Vagina (tissue), 2 donors: ENCODE data around the gene LAMB4.

Experiments used
- POLR2A ChIP-seq, 2 donors: fragments of 450-650 bp; IDR thresholded peaks; one replicate each; pipeline ENCODE4 v1.6.1; 2017; ENCODE audit warnings: antibody characterized with exemption in 2 of 2, mild to moderate bottlenecking in 2 of 2, moderate library complexity in 2 of 2
- TF ChIP-seq, protein P1 (sequence below), 3 experiments: fragments of 450-650 bp in 2 of 3; fragments of 200-600 bp in 1 of 3; sonication (generic) in 1 of 3; IDR thresholded peaks; one replicate each; pipeline ENCODE4 v1.5.1; 2017 to 2019; ENCODE audit warnings: antibody characterized with exemption in 3 of 3, mild to moderate bottlenecking in 2 of 3, moderate library complexity in 2 of 3

DNA sequence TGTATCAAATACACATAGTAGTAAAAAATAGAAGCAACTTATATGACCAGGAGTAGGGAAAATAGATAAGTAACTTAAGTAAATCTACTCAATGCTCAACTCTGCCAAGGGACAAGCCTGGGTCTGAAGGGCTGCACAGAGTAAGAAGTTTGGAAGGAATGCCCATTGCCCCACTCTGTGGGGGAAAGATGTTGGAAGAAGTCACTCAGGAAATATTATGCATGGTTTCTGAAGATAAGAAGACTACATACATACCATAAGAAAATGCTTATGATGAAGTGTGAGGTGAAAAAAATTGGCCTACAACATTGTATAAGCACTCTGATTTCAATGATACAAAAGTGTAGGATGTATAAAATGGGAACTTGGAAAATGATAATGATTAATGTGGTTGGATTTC, 54.0 kb downstream of the LAMB4 start:
- TF ChIP-seq, protein P1, sequence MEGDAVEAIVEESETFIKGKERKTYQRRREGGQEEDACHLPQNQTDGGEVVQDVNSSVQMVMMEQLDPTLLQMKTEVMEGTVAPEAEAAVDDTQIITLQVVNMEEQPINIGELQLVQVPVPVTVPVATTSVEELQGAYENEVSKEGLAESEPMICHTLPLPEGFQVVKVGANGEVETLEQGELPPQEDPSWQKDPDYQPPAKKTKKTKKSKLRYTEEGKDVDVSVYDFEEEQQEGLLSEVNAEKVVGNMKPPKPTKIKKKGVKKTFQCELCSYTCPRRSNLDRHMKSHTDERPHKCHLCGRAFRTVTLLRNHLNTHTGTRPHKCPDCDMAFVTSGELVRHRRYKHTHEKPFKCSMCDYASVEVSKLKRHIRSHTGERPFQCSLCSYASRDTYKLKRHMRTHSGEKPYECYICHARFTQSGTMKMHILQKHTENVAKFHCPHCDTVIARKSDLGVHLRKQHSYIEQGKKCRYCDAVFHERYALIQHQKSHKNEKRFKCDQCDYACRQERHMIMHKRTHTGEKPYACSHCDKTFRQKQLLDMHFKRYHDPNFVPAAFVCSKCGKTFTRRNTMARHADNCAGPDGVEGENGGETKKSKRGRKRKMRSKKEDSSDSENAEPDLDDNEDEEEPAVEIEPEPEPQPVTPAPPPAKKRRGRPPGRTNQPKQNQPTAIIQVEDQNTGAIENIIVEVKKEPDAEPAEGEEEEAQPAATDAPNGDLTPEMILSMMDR (IDR thresholded peaks at IDR 0.05) = no peak
- no peak for TF ChIP-seq POLR2A (IDR thresholded peaks at IDR 0.05)
